LoVo (cell line): Measurements from ENCODE around the gene LANCL2.
"Not testable (repeated sequence)": the region's sequence is repeated elsewhere in the genome, so short reads cannot be mapped to it uniquely, and the experiment has no call there.

ENCODE experiments used
- DNase-seq: peaks from one replicate; pipeline ENCODE4 v3.0.0-alpha.2; 2016; ENCODE audit warnings: low spot score

LANCL2 gene

DNA sequence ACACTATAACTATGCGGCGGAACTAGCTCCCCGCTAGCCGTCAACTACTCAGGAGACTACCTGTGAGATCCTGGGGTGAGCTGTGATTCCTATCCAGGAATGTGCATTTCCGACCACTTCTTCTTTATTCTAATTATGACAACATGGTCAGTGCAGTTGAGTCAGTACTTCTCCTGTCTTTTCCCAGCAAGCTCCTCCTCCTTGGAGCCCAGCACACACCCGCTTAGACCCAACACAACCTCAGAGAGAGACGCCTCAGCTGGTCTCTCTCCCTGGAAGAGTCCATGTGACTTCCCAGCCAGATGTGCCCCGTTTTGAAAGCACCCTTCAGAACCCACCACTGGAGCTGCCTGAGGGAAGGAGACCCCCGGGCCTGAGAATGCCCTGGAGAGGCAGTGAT is 106.5 kb downstream of the LANCL2 start:
- not testable (repeated sequence) for DNase-seq

DNA sequence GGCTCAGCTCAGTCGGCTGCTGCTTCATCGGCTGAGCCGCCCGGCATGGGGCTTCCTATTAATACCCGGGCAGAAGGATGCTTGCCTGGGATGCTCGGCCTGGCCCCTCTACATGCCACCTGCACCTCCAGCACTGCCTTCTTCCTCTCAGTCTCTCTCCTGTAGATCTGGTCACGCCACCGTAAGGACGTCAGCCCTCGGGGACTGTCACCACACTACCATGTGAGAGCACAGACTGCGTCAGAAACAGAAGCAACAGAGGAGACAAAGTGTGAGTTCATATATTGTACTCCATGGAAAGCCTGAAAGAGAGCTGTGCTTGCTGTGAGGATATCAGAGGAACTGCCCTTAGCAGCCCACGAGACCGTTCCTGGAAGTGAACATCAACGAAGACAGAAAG is 107.3 kb downstream of the LANCL2 start:
- not testable (repeated sequence) for DNase-seq

DNA sequence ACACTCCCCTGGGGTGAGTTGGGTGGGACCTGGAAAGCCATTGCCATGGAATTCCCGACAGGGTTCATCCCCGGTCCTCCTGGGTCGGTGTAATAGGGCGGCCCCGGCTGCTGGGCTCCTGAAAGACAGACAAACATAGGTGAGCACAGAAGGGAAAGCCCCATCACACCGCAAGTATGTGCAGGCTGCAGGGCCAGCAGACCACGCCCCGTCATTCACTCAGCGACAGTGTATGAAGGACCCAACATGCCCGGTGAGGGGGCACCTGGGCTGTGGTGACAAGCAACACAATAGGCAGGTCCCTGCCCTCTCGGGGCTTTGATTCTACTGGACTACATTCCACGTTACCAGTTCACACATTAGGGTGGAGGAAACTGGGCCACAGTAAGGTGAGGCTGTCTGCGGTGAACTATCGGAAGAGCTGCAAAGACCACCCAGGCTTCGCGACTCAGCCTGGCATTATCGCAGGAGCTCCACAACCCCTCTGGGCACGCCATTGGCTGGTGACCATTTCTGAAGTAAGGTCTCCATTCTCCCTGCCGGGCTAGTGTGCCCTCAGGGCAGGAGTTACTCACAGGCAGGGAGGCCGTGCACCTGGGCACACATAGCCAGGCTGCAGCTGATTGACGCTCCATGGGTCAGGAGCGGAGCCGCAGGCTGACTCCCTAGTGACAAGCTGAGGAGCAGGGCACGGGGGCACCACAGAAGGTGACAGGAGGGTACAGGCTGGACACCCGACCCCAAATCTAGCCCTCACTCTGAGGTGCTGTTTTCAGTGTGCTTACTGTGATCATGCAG is 108.0 kb downstream of the LANCL2 start:
- DNase-seq = no peak

DNA sequence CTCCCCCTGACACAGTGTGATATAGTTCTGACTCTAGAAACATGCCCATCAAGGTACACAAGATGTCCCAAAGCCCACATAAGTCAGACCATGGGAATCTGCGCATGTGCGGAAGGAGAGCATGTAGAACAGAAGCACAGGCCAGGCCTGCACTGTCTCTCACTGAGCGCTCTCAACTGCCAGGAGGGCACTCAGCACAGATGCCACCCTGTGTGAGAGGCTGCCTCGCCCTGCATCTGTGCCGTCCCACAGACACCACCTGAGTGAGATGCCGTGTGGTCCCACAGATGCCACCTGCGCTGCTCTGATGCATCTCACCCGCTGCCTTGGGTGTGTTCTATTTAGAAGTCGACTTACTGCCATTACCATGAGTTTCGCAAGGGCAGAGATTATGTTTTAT is 108.8 kb downstream of the LANCL2 start:
- DNase-seq = no peak

DNA sequence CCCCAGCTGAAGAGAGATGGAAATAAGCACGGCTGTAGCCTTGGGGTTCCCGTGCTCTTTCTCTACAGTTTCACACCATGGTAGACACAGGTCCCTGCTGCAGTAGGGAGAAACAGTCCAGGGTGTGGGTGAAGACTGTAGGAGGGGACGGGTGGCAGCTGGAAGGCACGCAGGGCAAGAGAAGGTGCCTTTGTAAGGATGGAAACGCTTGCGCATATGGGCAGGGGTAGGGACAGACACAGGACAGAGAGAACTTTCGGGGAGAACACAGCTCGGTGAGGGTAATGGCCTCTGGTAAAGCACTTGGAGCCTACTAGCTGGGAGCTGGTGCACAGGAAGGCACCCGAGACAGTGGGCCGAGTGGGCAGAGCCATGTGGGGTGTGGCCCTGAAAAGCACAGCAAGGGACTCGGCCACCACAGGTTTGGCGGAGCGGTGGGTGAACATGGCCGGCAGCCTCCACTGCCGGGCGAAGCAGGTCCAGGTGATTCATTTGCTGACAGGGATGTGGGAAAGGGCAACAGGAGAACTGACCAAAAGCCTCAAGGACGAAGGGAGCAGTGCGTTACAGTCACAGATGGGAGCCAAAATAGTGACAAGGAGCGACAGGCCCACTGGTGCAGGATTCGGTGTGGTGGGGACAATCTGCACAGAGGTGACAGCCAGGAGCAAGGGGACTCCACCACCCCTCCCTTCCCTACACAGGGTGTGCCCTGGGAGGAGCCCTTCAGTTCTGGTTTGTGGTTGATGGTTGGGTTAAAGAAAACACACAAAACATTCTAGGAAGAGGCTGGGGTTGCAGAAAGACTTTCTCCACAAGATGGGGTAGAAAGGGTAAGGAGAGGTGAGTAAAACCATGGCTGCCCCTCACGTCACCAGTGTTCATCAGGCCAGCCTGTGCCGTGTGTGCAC is 110.1 kb downstream of the LANCL2 start:
- DNase-seq = no peak

DNA sequence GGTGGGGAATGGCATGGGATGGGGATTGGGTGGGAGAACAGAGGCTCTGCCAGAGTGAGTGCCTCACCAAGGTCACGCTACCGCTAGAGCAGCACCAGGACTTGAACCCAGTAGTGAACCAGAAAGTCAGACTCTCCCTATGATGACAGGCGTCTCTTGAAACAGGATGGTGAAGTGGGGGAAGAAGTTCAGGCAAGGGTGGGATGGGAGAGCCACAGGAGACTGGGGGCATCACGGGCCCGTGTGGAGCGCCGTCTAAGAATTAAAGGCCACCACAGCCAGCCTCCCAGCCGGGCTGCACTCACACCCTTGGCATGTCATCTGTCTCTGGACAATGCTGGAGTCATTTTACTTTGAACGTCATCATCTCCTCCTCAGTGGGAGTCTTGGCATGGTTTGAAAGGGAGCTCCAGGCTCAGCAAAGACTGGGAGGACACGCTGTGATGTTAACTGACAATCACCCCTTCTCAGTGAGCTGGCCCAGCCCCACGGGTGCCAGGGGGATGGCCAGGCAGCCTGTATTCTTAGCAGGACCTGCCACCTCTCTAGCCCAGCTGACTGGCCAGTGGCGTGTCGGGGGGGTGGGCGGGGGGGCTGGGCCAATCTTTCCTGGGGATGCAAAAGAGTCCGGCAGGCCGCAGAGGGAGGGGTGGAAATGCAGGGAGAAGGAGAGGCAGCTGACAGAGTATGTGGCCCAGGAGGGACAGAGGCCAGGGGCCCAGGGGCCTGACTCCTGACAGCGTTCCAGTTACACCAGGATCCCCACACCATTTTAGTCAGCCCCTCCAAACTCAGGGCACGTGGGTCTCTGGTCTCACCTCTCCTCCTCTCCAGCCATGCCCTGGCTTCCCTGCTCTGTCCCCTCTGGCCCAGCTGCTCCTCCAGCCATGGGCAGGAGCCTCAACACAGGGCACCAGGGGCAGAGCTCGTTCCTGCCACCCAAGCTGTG is 111.0 kb downstream of the LANCL2 start:
- no peak for DNase-seq

DNA sequence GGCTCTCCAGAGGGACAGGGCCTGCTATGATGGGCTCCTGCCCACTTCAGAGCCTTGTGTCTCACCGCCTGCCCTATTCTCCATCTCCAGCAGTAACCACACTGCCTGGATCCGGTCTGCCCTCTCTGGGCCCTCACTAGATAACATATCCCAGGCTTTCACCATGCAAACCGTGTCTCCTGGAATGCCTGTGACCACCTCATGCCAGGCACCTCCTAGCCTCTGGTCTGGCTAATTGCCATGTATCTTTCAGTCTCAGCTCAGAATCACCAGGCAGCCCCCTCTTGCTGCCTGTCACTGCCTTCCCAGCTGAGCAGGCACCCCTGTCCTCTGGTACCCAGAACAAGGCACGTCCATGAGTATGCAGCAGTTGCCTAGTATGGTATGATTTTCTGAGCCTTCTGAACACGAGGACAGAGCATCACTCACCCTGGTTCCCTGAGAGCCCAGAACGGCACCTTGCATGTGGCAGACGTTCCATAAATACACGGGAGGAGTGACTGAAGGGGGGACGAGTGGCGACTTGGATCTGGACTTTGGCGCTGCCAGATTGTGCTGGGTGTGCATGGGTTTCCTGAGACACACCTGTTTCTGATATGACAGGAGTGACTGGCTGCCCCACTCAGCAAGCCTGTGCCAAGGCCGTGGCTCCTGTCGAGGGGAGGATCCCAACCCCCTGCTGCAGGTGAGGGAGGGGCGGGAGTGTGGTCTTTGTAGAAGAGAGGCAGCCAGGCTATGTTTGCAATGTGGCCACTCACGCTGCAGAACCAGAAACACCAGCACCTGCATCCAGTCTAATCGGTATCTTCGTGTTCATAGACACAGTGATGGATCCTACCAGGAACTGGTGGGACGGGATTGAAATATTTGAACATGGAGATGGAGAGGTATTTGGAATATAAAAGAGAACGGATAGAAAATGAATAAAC is 112.0 kb downstream of the LANCL2 start:
- DNase-seq = no peak

DNA sequence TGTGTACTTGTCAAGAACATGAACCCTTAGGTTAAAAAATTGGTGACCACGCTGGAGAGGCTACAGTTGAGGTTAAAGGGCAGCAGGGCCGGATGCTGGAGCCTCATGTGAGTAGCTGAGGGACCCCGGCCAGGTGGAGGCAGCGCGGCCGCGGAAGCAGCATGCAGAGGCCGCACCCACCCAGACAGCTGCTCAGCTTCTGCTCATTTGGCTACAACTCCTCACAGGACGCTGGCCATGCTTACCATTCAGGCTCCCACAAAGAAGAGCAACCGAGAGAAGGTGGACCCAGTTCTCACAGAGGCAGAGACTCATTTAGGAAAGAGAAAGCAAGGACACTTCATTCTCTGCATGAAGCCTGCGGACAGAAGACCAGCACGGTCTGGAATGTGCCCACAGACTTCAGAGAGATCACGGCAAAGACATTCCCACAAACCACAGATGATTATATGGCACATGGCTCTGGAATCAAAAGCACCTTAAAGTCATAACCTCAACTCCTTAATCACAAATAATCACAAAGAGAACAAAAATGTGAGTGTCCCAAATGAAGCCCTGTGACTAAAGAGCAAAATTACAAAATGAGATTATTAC is 112.7 kb downstream of the LANCL2 start:
- peak; percentile 24 for DNase-seq

DNA sequence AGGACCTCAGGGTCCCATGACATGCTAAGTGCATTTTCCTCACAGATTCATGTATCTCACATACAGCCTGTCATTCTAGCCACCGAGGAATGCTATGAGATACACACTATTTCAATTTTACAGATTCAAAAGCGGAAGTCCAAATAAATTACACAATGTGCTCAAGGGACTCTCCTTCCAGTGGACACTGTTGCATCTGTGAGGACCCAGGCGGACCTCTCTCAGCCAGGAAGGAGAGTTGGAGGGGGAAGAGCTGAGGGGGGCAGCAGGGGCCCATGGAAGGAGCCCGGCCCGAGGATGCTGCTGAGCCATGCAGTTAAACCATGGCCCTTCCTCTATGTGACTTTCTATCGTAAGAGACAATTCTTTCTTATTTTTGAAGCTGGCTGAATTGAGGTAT is 113.6 kb downstream of the LANCL2 start:
- DNase-seq = no peak

DNA sequence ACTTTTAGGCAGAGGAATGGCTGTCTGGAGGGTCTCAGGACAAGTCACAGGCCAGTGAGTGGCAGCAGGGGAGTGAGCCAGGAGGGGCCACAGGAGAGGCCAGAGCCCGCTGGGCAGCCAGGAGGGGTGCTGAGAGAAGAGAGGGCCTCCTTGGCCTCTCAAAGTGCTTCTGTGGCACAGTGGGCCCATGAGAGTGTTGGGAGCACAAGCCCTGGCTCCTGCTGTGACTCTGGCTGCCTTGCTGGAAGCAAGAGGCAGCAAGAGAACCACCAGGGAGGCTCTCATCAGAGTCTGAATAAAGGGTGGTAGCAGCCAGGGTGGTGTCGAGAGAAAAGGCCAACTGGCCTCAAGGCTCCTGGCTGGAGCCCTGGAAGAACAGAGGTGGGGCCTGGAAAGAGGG is 116.0 kb downstream of the LANCL2 start:
- DNase-seq = no peak

DNA sequence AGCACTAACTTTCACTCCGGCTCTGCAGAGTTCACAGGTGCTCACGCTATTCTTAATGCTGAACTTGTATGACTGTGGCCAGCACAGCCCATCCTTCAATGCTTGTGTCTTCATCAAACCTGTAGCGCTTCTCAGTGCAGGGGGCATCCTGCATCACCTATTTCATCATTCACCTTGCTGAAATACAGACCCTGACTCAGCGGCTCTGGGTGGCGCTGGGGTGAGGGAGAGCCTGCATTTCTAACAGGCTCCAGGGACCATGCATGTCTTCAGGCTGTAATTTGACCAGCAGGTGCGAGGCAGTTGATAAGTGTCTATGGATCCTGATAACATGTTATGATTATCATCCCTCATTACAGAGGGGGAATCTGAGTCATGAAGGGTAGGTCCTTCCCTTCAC is 117.9 kb downstream of the LANCL2 start:
- no peak for DNase-seq
